H1 (cell line): ENCODE measurements around the gene ANK2. TPM values are rescaled to one million over a fixed set of nuclear protein-coding genes. Genes with fewer than 3 reads are reported as not detected.

Experiments
- CTCF ChIA-PET: fragments of 300-600 bp; sonication (Branson Sonifier 250); formaldehyde crosslinking; loops from one replicate; lab custom pipeline; 2021; ENCODE audit not compliant: partially characterized antibody; lab: Charles Lee
- POLR2A ChIA-PET: fragments of 300-600 bp; sonication (Branson Sonifier 250); formaldehyde crosslinking; loops from one replicate; lab custom pipeline; 2021; ENCODE audit warnings: inconsistent platforms; ENCODE audit not compliant: partially characterized antibody; lab: Charles Lee
- DNase-seq, 2 experiments: peaks; one replicate each; pipeline versions ENCODE4 v3.0.0 to v3.0.0-alpha.2; 2010 to 2022; ENCODE audit warnings: low spot score in 2 of 2, low read depth in 1 of 2, mixed read lengths in 1 of 2
- FAIRE-seq: peaks from 2 replicates; lab custom pipeline; 2011; peaks lifted over from hg19 to GRCh38; lab: Jason Lieb, UNC
- H2AFZ ChIP-seq: 2 replicates; pipeline ENCODE4 v1.8.1; 2012; ENCODE audit warnings: low read length, inconsistent platforms
- H2AK5ac ChIP-seq: 2 replicates; pipeline ENCODE4 v1.6.1; 2013; ENCODE audit warnings: low read depth, low read length
- H2BK120ac ChIP-seq: replicated peaks from 2 replicates; pipeline ENCODE3; 2013; ENCODE audit warnings: low read depth, low read length, inconsistent platforms
- H2BK12ac ChIP-seq: 2 replicates; pipeline ENCODE4 v1.6.1; 2013; ENCODE audit warnings: low read depth, low read length
- H2BK15ac ChIP-seq: 2 replicates; pipeline ENCODE4 v1.6.1; 2013; ENCODE audit warnings: low read length
- H2BK20ac ChIP-seq: 2 replicates; pipeline ENCODE4 v1.6.1; 2013; ENCODE audit warnings: low read length
- H2BK5ac ChIP-seq: 2 replicates; pipeline ENCODE4 v1.6.1; 2013; ENCODE audit warnings: low read depth, low read length
- H3K14ac ChIP-seq: 2 replicates; pipeline ENCODE4 v1.6.1; 2013; ENCODE audit warnings: inconsistent platforms; ENCODE audit not compliant: insufficient read length
- H3K18ac ChIP-seq: 2 replicates; pipeline ENCODE4 v1.6.1; 2013; ENCODE audit warnings: low read length; ENCODE audit errors: extremely low read depth
- H3K23ac ChIP-seq: 2 replicates; pipeline ENCODE4 v1.6.1; 2013; ENCODE audit warnings: inconsistent platforms; ENCODE audit not compliant: insufficient read length
- H3K23me2 ChIP-seq: 2 replicates; pipeline ENCODE4 v1.6.1; 2013; ENCODE audit warnings: low read depth, low read length
- H3K27ac ChIP-seq: 2 replicates; pipeline ENCODE4 v1.6.1; 2011; ENCODE audit warnings: low read depth, low read length, inconsistent platforms
- H3K27me3 ChIP-seq, 4 experiments: replicated peaks in 1 of 4; 1 replicate in 1 of 4; 2 replicates in 3 of 4; pipeline versions ENCODE4 v1.6.1 to v1.8.1; 2011 to 2013; ENCODE audit warnings: low read length in 3 of 4, mild to moderate bottlenecking in 3 of 4, inconsistent platforms in 2 of 4, mixed read lengths in 2 of 4, moderate library complexity in 1 of 4; ENCODE audit not compliant: control insufficient read depth in 3 of 4, insufficient read depth in 3 of 4; ENCODE audit errors: extremely low read depth in 1 of 4
- H3K36me3 ChIP-seq, 4 experiments: 2 replicates each; pipeline versions ENCODE4 v1.6.1 to v1.8.1; 2011 to 2013; ENCODE audit warnings: mild to moderate bottlenecking in 4 of 4, low read length in 3 of 4, moderate library complexity in 2 of 4, control low read depth in 1 of 4, inconsistent platforms in 1 of 4; ENCODE audit not compliant: insufficient read depth in 4 of 4, control insufficient read depth in 2 of 4
- H3K4ac ChIP-seq: replicated peaks from 2 replicates; pipeline ENCODE3; 2013; ENCODE audit warnings: low read length, low read depth, mixed read lengths, inconsistent platforms; ENCODE audit not compliant: insufficient read length
- H3K4me1 ChIP-seq, 4 experiments: replicated peaks in 1 of 4; 1 replicate in 1 of 4; 2 replicates in 3 of 4; pipeline versions ENCODE4 v1.6.1 to v1.8.1; 2011 to 2013; ENCODE audit warnings: low read length in 3 of 4, inconsistent platforms in 2 of 4, mixed read lengths in 1 of 4; ENCODE audit not compliant: insufficient read depth in 4 of 4, control insufficient read depth in 3 of 4
- H3K4me2 ChIP-seq, 2 experiments: 2 replicates each; pipeline versions ENCODE4 v1.6.1 to v1.8.1; 2011 to 2013; ENCODE audit warnings: low read depth in 2 of 2, low read length in 2 of 2, control low read depth in 1 of 2, inconsistent platforms in 1 of 2, mild to moderate bottlenecking in 1 of 2; ENCODE audit not compliant: insufficient read depth in 1 of 2
- H3K4me3 ChIP-seq, 4 experiments: fragments of 200-600, 300-600 bp in 1 of 4; sonication (generic), shearing (Covaris generic), sonication (Bioruptor Twin) in 1 of 4; 2 replicates each; pipeline versions ENCODE4 v1.5.1 to v1.8.1; 2011 to 2016; ENCODE audit warnings: low read length in 4 of 4, low read depth in 3 of 4, control low read depth in 2 of 4, inconsistent platforms in 2 of 4, mild to moderate bottlenecking in 2 of 4, mixed read lengths in 1 of 4, moderate library complexity in 1 of 4; ENCODE audit not compliant: insufficient read depth in 2 of 4; ENCODE audit errors: extremely low read depth in 1 of 4
- H3K56ac ChIP-seq: replicated peaks from 2 replicates; pipeline ENCODE3; 2013; ENCODE audit warnings: low read depth, mild to moderate bottlenecking, mixed read lengths, low read length, inconsistent platforms; ENCODE audit not compliant: insufficient read length
- H3K79me1 ChIP-seq: 2 replicates; pipeline ENCODE4 v1.6.1; 2013; ENCODE audit warnings: low read depth, low read length, control low read depth
- H3K79me2 ChIP-seq, 2 experiments: 2 replicates each; pipeline versions ENCODE4 v1.6.1 to v1.8.1; 2012 to 2013; ENCODE audit warnings: low read length in 2 of 2, mild to moderate bottlenecking in 2 of 2, inconsistent platforms in 1 of 2; ENCODE audit not compliant: insufficient read depth in 2 of 2, control insufficient read depth in 1 of 2
- H3K9ac ChIP-seq, 4 experiments: replicated peaks in 1 of 4; 1 replicate in 1 of 4; 2 replicates in 3 of 4; pipeline versions ENCODE4 v1.6.1 to v1.8.1; 2011 to 2013; ENCODE audit warnings: low read depth in 3 of 4, low read length in 3 of 4, control low read depth in 2 of 4, mild to moderate bottlenecking in 2 of 4, moderate library complexity in 2 of 4, inconsistent platforms in 1 of 4; ENCODE audit errors: extremely low read depth in 1 of 4
- H3K9me3 ChIP-seq, 2 experiments: 2 replicates each; pipeline versions ENCODE4 v1.6.1 to v1.8.1; 2012 to 2013; ENCODE audit warnings: mild to moderate bottlenecking in 2 of 2, moderate library complexity in 2 of 2, control low read depth in 1 of 2, inconsistent platforms in 1 of 2, low read depth in 1 of 2, low read length in 1 of 2, mixed read lengths in 1 of 2; ENCODE audit not compliant: insufficient read depth in 2 of 2
- H4K20me1 ChIP-seq, 2 experiments: replicated peaks in 1 of 2; 2 replicates each; pipeline versions ENCODE3 to v1.8.1; 2011 to 2013; ENCODE audit warnings: inconsistent platforms in 2 of 2, low read length in 2 of 2, mild to moderate bottlenecking in 1 of 2; ENCODE audit not compliant: insufficient read depth in 2 of 2, control insufficient read depth in 1 of 2
- H4K5ac ChIP-seq: 2 replicates; pipeline ENCODE4 v1.6.1; 2013; ENCODE audit warnings: low read length, low read depth, mixed read lengths, inconsistent platforms; ENCODE audit not compliant: insufficient read length
- H4K8ac ChIP-seq: 2 replicates; pipeline ENCODE4 v1.8.0; 2013; ENCODE audit warnings: mild to moderate bottlenecking, moderate library complexity, low read length, inconsistent platforms; ENCODE audit not compliant: insufficient read depth; ENCODE audit errors: extremely low read depth
- H4K91ac ChIP-seq: replicated peaks from 2 replicates; pipeline ENCODE3; 2013; ENCODE audit warnings: low read length, mixed read lengths, inconsistent platforms; ENCODE audit not compliant: insufficient read length
- CREB1 ChIP-seq: IDR thresholded peaks from 2 replicates; pipeline ENCODE4 v1.6.1; 2012; ENCODE audit warnings: inconsistent platforms
- HDAC6 ChIP-seq: IDR thresholded peaks from one replicate; pipeline ENCODE4 v1.7.1; 2012; ENCODE audit warnings: low read depth, mild to moderate bottlenecking, inconsistent platforms, low read length, moderate library complexity
- POU5F1 ChIP-seq: IDR thresholded peaks from 2 replicates; pipeline ENCODE4 v1.6.1; 2011; ENCODE audit warnings: low read depth, mild to moderate bottlenecking, low read length, moderate library complexity
- YY1 ChIP-seq: IDR thresholded peaks from 2 replicates; pipeline ENCODE4 v1.6.1; 2011; ENCODE audit warnings: low read depth, mild to moderate bottlenecking, low read length
- WGBS, 2 experiments: shearing (Covaris generic) in 1 of 2; methylation state at CpG; one replicate each; pipeline versions ENCODE4 v1.1.6 to v1.1.7; 2013 to 2015; ENCODE audit warnings: low lambda C conversion rate in 2 of 2, mixed read lengths in 2 of 2, inconsistent platforms in 1 of 2, low coverage in 1 of 2, missing lambda C conversion rate in 1 of 2; ENCODE audit not compliant: insufficient replicate concordance in 2 of 2, insufficient coverage in 1 of 2, insufficient read length in 1 of 2; ENCODE audit errors: extremely low coverage in 1 of 2, missing lambda C conversion rate in 1 of 2; 5-methylcytosine and 5-hydroxymethylcytosine counted together
- polyA plus RNA-seq, 7 experiments: library from polyadenylated mRNA; depleted of rRNA in 3 of 7; stranded (reverse) in 5 of 7; unstranded in 2 of 7; fragments of >200 nt in 5 of 7; fragments of 200-250 nt in 2 of 7; gene quantifications; 1 replicate in 5 of 7; 2 replicates in 1 of 7; 4 replicates in 1 of 7; pipeline versions ENCODE4 v1.2.1 to v1.2.3, GENCODE V29; 2011 to 2013; ENCODE audit warnings: missing spikeins in 2 of 7, mixed read lengths in 2 of 7
- total RNA-seq: library from RNA; stranded (reverse); fragmentation: NEBNext Ultra II Directional; extraction: Animal tissue kit (Norgen Biotek cat#: 25700); gene quantifications from 2 replicates; pipeline ENCODE4 v1.2.1, GENCODE V29; 2021

Gene ANK2
- total and polyA plus RNA-seq, 2 of the 8 experiments (the other 6 are each of a cell fraction or from before 2014, with no cell fraction given): 14.2 to 35.1 TPM

DNA sequence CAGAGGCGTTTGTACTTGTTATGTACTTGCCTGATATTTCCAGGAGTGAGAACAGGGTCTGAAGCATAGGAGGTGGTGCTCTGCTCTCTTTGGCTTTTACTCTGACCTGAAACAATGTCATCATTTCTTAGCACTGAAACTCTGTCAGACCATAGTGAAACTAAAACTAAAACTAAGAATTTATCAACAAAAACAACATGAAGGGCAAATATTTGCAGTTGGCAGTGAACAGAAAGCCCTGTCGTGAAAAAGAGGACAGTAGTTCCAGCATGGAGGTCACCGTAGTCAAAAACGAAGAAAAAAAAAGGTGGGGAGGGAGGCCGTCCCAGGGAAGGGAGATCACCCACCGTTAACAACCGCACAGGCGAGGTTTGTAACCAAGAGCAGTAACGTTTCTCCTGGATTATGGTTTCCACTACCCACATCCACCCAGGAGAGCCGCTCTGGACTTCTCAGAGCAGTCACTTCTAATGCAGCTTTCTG is 97.5 kb downstream of the ANK2 start:
- H4K91ac ChIP-seq: no peak overlapping the region
- peak overlapping the region; percentile 24 for H2BK120ac ChIP-seq
- no peak overlapping the region for H2AFZ ChIP-seq
- H3K4me1 ChIP-seq: peaks cover 10 to 28% (median 17%) of the 10 kb centered on the region in 4 experiments
- H3K18ac ChIP-seq: no peak overlapping the region
- H2AK5ac ChIP-seq: no peak overlapping the region
- no peaks in the 10 kb centered on the region for H3K27me3 ChIP-seq
- POLR2A ChIA-PET: no interaction called here
- no peaks in the 10 kb centered on the region; the same call in 1 of the 2 replicates for H3K79me1 ChIP-seq
- no peak overlapping the region; the same call in 1 of the 2 replicates for H2BK12ac ChIP-seq
- no peak overlapping the region for H3K14ac ChIP-seq
- no peak overlapping the region for H4K8ac ChIP-seq
- H3K27ac ChIP-seq: no peak overlapping the region
- no peaks in the 10 kb centered on the region for H3K36me3 ChIP-seq
- H3K4me2 ChIP-seq: peak overlapping the region; percentile 39 to 48
- H3K9ac ChIP-seq: no peak overlapping the region
- no peaks in the 10 kb centered on the region for H3K23me2 ChIP-seq
- H4K5ac ChIP-seq: no peak overlapping the region
- H3K23ac ChIP-seq: no peak overlapping the region
- DNase-seq (no peak), FAIRE-seq (no peak)
- no peak overlapping the region for H2BK20ac ChIP-seq
- H3K56ac ChIP-seq: no peak overlapping the region
- H3K79me2 ChIP-seq: peaks cover 0 to 8% of the 10 kb centered on the region in 2 experiments; a peak in 1 of 4 replicates
- H3K9me3 ChIP-seq: no peaks in the 10 kb centered on the region
- peak overlapping the region in 2 of 4 experiments; percentile 10 to 39; a peak in 3 of 8 replicates for H3K4me3 ChIP-seq
- WGBS, 2 experiments: 73% methylated on average over 9 of the region's 10 CpGs; no CpG with 5 or more reads in 1 of the 2 experiments
- no peaks in the 10 kb centered on the region for H4K20me1 ChIP-seq
- no peak overlapping the region for H2BK15ac ChIP-seq
- H2BK5ac ChIP-seq: peak overlapping the region; percentile 38; the same call in 1 of the 2 replicates
- CTCF ChIA-PET: interaction anchor here (1.5 to 1.7 kb wide), 2 partner anchors 14 to 54 kb away, joined by 3 read pairs; no protein-coding TSS in a partner anchor
- H3K4ac ChIP-seq: no peak overlapping the region
- TF ChIP-seq YY1 (no peak), CREB1 (no peak), POU5F1 (no peak), HDAC6 (no peak)
